Smooth muscle cell (in vitro differentiated cells): ENCODE data around the gene HDAC10. TPM values are rescaled to one million over a fixed set of nuclear protein-coding genes. Genes with fewer than 3 reads are reported as not detected.

Experiments
- DNase-seq: peaks from one replicate; lab custom pipeline; 2025; ENCODE audit not compliant: unreplicated experiment; lab: John Stamatoyannopoulos, UW
- H2AFZ ChIP-seq: fragments of 200-600 bp; sonication (generic); 2 replicates; pipeline ENCODE4 v1.6.0; 2016; ENCODE audit warnings: antibody characterized with exemption, low read depth, mild to moderate bottlenecking
- H3F3A ChIP-seq: fragments of 200-600 bp; sonication (generic); 2 replicates; pipeline ENCODE4 v1.6.0; 2017; ENCODE audit warnings: antibody characterized with exemption, low read depth
- H3K27ac ChIP-seq: fragments of 200-600 bp; sonication (generic); 2 replicates; pipeline ENCODE4 v1.5.1; 2016; ENCODE audit warnings: low read depth, mild to moderate bottlenecking
- H3K27me3 ChIP-seq: fragments of 200-600 bp; sonication (generic); 2 replicates; pipeline ENCODE4 v1.6.1; 2016; ENCODE audit warnings: low read depth, mild to moderate bottlenecking
- H3K36me3 ChIP-seq: fragments of 200-600 bp; sonication (generic); 2 replicates; pipeline ENCODE4 v1.5.1; 2016; ENCODE audit warnings: low read depth
- H3K4me1 ChIP-seq: fragments of 200-600 bp; sonication (generic); 2 replicates; pipeline ENCODE4 v1.5.1; 2016; ENCODE audit warnings: low read depth
- H3K4me2 ChIP-seq: fragments of 200-600 bp; sonication (generic); 2 replicates; pipeline ENCODE4 v1.6.0; 2016; ENCODE audit warnings: mild to moderate bottlenecking
- H3K4me3 ChIP-seq: fragments of 200-600 bp; sonication (generic); 2 replicates; pipeline ENCODE4 v1.5.1; 2016; ENCODE audit warnings: mild to moderate bottlenecking
- H3K79me2 ChIP-seq: fragments of 200-600 bp; sonication (generic); 2 replicates; pipeline ENCODE4 v1.6.0; 2016; ENCODE audit warnings: low read depth, mild to moderate bottlenecking
- H3K9ac ChIP-seq: fragments of 200-600 bp; sonication (generic); 2 replicates; pipeline ENCODE4 v1.6.0; 2016; ENCODE audit warnings: low read depth
- H3K9me3 ChIP-seq: fragments of 200-600 bp; sonication (generic); replicated peaks from 2 replicates; pipeline ENCODE4 v1.5.1; 2016; ENCODE audit warnings: low read depth
- H4K20me1 ChIP-seq: fragments of 200-600 bp; sonication (generic); 2 replicates; pipeline ENCODE4 v1.6.0; 2016; ENCODE audit warnings: low read depth
- WGBS: methylation state at CpG from one replicate; pipeline ENCODE4 v1.1.7; 2016; ENCODE audit warnings: low lambda C conversion rate; 5-methylcytosine and 5-hydroxymethylcytosine counted together
- polyA plus RNA-seq: library from polyadenylated mRNA; unstranded; fragments of >200 nt; fragmentation: Nextera tagmentation; extraction: Ambion mirVana; gene quantifications from 2 replicates; pipeline ENCODE4 v1.2.1, GENCODE V29; 2016
- total RNA-seq: library from RNA; depleted of rRNA; stranded (reverse); fragments of >200 nt; gene quantifications from 2 replicates; pipeline ENCODE4 v1.2.3, GENCODE V29; 2014
- TF ChIP-seq, protein P1 (sequence below): fragments of 200-600 bp; sonication (generic); IDR thresholded peaks from 2 replicates; pipeline ENCODE4 v1.5.1; 2017; ENCODE audit warnings: borderline replicate concordance, mild to moderate bottlenecking, antibody characterized with exemption; ENCODE audit not compliant: insufficient read depth, poor library complexity, severe bottlenecking

Gene HDAC10
- total and polyA plus RNA-seq, 2 experiments from 2014 or later, result 9.5 to 15.7 TPM

DNA sequence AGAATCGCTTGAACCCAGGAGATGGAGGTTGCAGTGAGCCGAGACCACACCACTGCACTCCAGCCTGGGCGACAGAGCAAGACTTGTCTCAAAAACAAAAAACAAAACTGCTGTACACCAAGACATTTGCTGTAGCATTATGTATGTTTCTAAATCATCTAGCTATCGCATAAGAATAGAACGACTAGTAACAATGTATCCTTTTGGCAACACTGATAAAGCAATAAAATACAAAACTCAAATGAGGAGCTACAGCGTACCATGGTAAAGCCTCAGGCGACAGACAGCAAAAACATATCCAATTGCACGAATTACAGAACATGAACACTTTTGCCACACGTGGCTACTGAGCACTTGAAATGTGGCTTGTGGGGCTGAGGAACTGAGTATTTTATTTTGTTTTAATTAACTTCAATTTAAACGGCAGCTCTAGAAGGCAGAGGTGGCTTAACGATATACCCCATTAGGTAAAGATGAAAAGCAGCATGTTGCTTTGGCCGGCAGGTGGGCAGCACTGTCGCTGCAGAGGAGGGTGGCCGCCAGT is 8.6 kb downstream of the HDAC10 start:
- Histone ChIP-seq H2AFZ (no peak overlapping the region), H3F3A (no peaks in the 10 kb centered on the region), H3K4me2 (peak overlapping the region; percentile 92), H3K79me2 (peaks cover 52% of the 10 kb centered on the region), H3K9ac (no peak overlapping the region), H3K4me1 (peaks cover 12% of the 10 kb centered on the region), H3K27ac (no peak overlapping the region), H3K4me3 (peak overlapping the region; percentile 90), H3K36me3 (no peaks in the 10 kb centered on the region), H3K9me3 (no peaks in the 10 kb centered on the region), H4K20me1 (peaks cover 54% of the 10 kb centered on the region), H3K27me3 (no peaks in the 10 kb centered on the region)
- 88% methylated on average over 14 of the region's 14 CpGs for WGBS
- TF ChIP-seq, protein P1, sequence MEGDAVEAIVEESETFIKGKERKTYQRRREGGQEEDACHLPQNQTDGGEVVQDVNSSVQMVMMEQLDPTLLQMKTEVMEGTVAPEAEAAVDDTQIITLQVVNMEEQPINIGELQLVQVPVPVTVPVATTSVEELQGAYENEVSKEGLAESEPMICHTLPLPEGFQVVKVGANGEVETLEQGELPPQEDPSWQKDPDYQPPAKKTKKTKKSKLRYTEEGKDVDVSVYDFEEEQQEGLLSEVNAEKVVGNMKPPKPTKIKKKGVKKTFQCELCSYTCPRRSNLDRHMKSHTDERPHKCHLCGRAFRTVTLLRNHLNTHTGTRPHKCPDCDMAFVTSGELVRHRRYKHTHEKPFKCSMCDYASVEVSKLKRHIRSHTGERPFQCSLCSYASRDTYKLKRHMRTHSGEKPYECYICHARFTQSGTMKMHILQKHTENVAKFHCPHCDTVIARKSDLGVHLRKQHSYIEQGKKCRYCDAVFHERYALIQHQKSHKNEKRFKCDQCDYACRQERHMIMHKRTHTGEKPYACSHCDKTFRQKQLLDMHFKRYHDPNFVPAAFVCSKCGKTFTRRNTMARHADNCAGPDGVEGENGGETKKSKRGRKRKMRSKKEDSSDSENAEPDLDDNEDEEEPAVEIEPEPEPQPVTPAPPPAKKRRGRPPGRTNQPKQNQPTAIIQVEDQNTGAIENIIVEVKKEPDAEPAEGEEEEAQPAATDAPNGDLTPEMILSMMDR, result no peak
- DNase-seq, result no peak

DNA sequence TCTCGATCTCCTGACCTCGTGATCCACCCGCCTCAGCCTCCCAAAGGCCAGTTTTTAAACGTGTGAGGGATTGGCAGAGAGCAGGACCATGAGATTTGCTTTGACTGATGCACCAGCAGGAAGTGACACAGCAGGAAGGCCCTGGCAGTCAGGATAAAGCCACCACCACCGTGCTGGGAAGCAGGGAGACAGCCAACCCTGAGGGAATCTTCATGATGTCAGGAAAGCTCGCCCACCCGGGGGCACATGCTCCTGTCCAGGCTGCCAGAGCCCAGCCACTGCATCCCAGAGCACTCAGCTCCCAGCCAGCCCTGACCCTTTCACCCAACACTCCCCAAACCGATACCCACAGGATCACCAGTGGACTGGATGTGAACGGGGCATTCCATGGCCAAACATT is 12.3 kb downstream of the HDAC10 start:
- DNase-seq, result no peak
- Histone ChIP-seq H3K9me3 (no peaks in the 10 kb centered on the region), H3K36me3 (no peaks in the 10 kb centered on the region), H3K9ac (no peak overlapping the region), H3K27me3 (no peaks in the 10 kb centered on the region), H3K27ac (no peak overlapping the region), H2AFZ (no peak overlapping the region), H3K4me2 (no peak overlapping the region), H3K4me1 (peaks cover 12% of the 10 kb centered on the region), H3F3A (no peaks in the 10 kb centered on the region), H3K4me3 (no peak overlapping the region), H4K20me1 (peaks cover 84% of the 10 kb centered on the region), H3K79me2 (peaks cover 49% of the 10 kb centered on the region)
- TF ChIP-seq, protein P1, result no peak
- 94% methylated on average over 9 of the region's 9 CpGs for WGBS

DNA sequence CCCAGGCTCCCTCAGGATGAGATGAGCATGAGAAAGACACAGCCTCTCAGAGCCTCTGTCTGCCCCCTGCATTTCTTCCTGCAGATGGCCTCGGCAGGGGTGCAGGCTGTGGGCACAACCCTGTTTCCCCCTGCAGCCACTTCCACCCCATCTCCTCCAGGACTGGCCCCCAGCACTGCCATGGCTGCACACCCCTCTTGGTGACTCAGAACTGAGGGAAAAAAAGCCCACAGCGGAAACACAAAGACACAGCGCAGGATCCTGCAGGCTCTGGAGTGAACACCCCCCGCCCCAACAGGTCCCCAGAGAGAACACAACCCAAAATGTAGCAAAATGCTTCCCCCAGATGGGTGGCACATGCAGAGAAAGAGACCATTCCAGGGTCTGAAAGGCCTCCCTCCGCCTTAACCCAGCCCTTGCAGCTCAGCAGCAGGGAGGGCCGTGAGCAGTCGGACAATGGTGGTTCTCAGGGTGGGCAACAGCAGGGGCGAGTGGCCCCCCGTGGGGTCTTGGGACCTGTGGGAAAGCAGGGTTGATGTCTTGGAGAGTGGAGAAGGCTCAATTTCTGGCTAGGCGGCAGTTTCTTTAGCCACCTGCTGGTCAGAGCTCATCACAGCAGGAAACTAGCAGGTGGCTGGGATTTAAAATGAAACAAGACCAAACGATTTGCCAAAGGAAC is 14.2 kb downstream of the HDAC10 start:
- H3K4me3 ChIP-seq, result no peak overlapping the region
- no peak for DNase-seq
- 85% methylated on average over 11 of the region's 11 CpGs for WGBS
- H3K9ac ChIP-seq, result no peak overlapping the region
- H3K4me2 ChIP-seq, result no peak overlapping the region
- no peak overlapping the region for H3K27ac ChIP-seq
- TF ChIP-seq, protein P1, result peak; percentile 34
- H3K79me2 ChIP-seq, result peaks cover 30% of the 10 kb centered on the region
- peaks cover 5% of the 10 kb centered on the region for H3K4me1 ChIP-seq
- no peaks in the 10 kb centered on the region for H3F3A ChIP-seq
- no peaks in the 10 kb centered on the region for H3K9me3 ChIP-seq
- H3K36me3 ChIP-seq, result no peaks in the 10 kb centered on the region
- peaks cover 77% of the 10 kb centered on the region for H4K20me1 ChIP-seq
- no peaks in the 10 kb centered on the region for H3K27me3 ChIP-seq
- no peak overlapping the region for H2AFZ ChIP-seq

DNA sequence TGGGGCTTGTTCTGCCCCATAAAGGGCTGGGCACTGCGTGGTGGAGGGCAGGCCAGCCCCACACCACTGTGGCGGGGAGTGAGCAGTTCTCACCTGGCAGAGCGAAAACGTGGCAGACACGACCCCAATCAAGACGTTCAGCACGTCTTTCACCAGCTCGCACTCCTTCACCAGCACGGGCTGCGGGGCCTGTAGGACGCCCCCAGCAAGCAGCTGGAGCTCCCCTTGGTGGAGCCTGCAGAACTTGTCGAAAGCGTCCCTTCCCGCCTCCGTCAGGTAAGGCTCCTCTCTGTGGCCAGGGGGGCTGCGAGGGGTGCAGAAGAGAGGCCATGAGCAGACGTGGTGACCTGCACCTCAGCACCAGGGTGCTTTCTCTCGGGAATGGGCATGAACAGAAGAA is 17.8 kb downstream of the HDAC10 start:
- H3F3A ChIP-seq, result no peaks in the 10 kb centered on the region
- peaks cover 7% of the 10 kb centered on the region for H3K79me2 ChIP-seq
- H3K9ac ChIP-seq, result no peak overlapping the region
- WGBS, result 92% methylated on average over 18 of the region's 18 CpGs
- H3K4me2 ChIP-seq, result no peak overlapping the region
- no peak overlapping the region for H3K27ac ChIP-seq
- TF ChIP-seq, protein P1, result no peak
- no peaks in the 10 kb centered on the region for H3K27me3 ChIP-seq
- H3K9me3 ChIP-seq, result no peaks in the 10 kb centered on the region
- H3K36me3 ChIP-seq, result no peaks in the 10 kb centered on the region
- H3K4me1 ChIP-seq, result no peaks in the 10 kb centered on the region
- H2AFZ ChIP-seq, result no peak overlapping the region
- H3K4me3 ChIP-seq, result no peak overlapping the region
- H4K20me1 ChIP-seq, result peaks cover 49% of the 10 kb centered on the region
- DNase-seq, result no peak
